Adipose tissue (tissue), 3 donors: ENCODE measurements around the gene CCL14. TPM values are rescaled to one million over a fixed set of nuclear protein-coding genes. Genes with fewer than 3 reads are reported as not detected.
"Not testable (repeated sequence)": the region's sequence is repeated elsewhere in the genome, so short reads cannot be mapped to it uniquely, and the experiment has no call there.

Source experiments
- H3K27ac ChIP-seq: one replicate; pipeline ENCODE4 v1.5.1; 2013; ENCODE audit warnings: low read depth, low read length
- WGBS, 3 donors: extraction: QIAGEN DNeasy Blood & Tissue Kit; methylation state at CpG; one replicate each; pipeline ENCODE4 v1.1.7; 2013; 5-methylcytosine and 5-hydroxymethylcytosine counted together
- polyA plus RNA-seq, 3 donors: library from polyadenylated mRNA; stranded (reverse); fragments of 200-250 nt; gene quantifications; one replicate each; pipeline ENCODE4 v1.2.3, GENCODE V29; 2013
- donor health status: healthy with polysubstance abuse.
- donor health status: Bipolar disorder and iron deficiency.
- donor health status: healthy.

Gene CCL14
- polyA plus RNA-seq, 3 donors, result 30.9 to 170 (median 91.0) TPM

GRCh38 chr17:35963663-35964062 is 22.9 kb downstream of the CCL14 start:
- 80 to 87% (median 82%) methylated on average over 6 of the region's 6 CpGs for WGBS, 3 donors
- H3K27ac ChIP-seq, result no peak overlapping the region

GRCh38 chr17:35953720-35954119 is 32.8 kb downstream of the CCL14 start:
- no peak overlapping the region for H3K27ac ChIP-seq
- WGBS, 3 donors, result 42 to 62% (median 62%) methylated on average over 7 of the region's 7 CpGs

GRCh38 chr17:35949401-35949800 is 37.1 kb downstream of the CCL14 start:
- WGBS, 3 donors, result 63 to 76% (median 76%) methylated on average over 3 of the region's 3 CpGs

GRCh38 chr17:35948092-35948491 is 38.4 kb downstream of the CCL14 start:
- WGBS, 3 donors, result 82 to 90% (median 90%) methylated on average over 7 of the region's 7 CpGs
- H3K27ac ChIP-seq, result no peak overlapping the region

More at GRCh38 chr17:35949401-35949800, 37.1 kb downstream of the CCL14 start:
- no peak overlapping the region for H3K27ac ChIP-seq

GRCh38 chr17:35947156-35947585 is 39.4 kb downstream of the CCL14 start:
- WGBS, 3 donors, result 20 to 23% (median 22%) methylated on average over 12 of the region's 12 CpGs

GRCh38 chr17:35944151-35944550 is 42.4 kb downstream of the CCL14 start:
- WGBS, 3 donors, result 76 to 87% (median 86%) methylated on average over 4 of the region's 4 CpGs

More at GRCh38 chr17:35947156-35947585, 39.4 kb downstream of the CCL14 start:
- no peak overlapping the region for H3K27ac ChIP-seq

GRCh38 chr17:35943537-35943936 is 43.0 kb downstream of the CCL14 start, which contains the start of gene LYZL6:
LYZL6 (minus strand) TSS chr17:35943713; CDS start chr17:35939356, 4,357 bp downstream.
- WGBS, 3 donors, result 52 to 84% (median 81%) methylated on average over 2 of the region's 2 CpGs

More at GRCh38 chr17:35944151-35944550, 42.4 kb downstream of the CCL14 start:
- H3K27ac ChIP-seq, result no peak overlapping the region

GRCh38 chr17:35942588-35943186 is 43.8 kb downstream of the CCL14 start:
- 30 to 62% (median 52%) methylated on average over 9 of the region's 9 CpGs for WGBS, 3 donors

More at GRCh38 chr17:35943537-35943936, 43.0 kb downstream of the CCL14 start, which contains the start of gene LYZL6:
- H3K27ac ChIP-seq, result no peak within 1 kb of the TSS

GRCh38 chr17:35938492-35938891 is 48.0 kb downstream of the CCL14 start:
- H3K27ac ChIP-seq, result not testable (repeated sequence)
- 91 to 95% (median 91%) methylated on average over 3 of the region's 3 CpGs for WGBS, 3 donors

More at GRCh38 chr17:35942588-35943186, 43.8 kb downstream of the CCL14 start:
- H3K27ac ChIP-seq, result no peak overlapping the region

GRCh38 chr17:35936063-35936462 is 50.5 kb downstream of the CCL14 start:
- WGBS, 3 donors, result 89 to 95% (median 92%) methylated on average over 5 of the region's 5 CpGs

GRCh38 chr17:35934760-35935159 is 51.8 kb downstream of the CCL14 start:
- WGBS, 3 donors, result 75 to 88% (median 75%) methylated on average over 10 of the region's 10 CpGs

More at GRCh38 chr17:35936063-35936462, 50.5 kb downstream of the CCL14 start:
- H3K27ac ChIP-seq, result no peak overlapping the region

More at GRCh38 chr17:35934760-35935159, 51.8 kb downstream of the CCL14 start:
- H3K27ac ChIP-seq, result no peak overlapping the region

Other genes with a start within 250 kb of the CCL14 start
- under 1 TPM; 0.22 to 0.46 (median 0.24) TPM for gene GAS2L2, start 233.5 kb downstream of the CCL14 start, polyA plus RNA-seq
- under 1 TPM in 1 of 3 donors, not detected in 2; 0.09 TPM for gene C17orf50, start 225.8 kb downstream of the CCL14 start, polyA plus RNA-seq
- gene MMP28, start 191.1 kb downstream of the CCL14 start, polyA plus RNA-seq, result 10 to 100 TPM in 2 of 3 donors, 1 to 10 TPM in 1; 3.3 to 32.2 (median 18.7) TPM
- gene TAF15, start 177.2 kb downstream of the CCL14 start, polyA plus RNA-seq, result 100 to 1,000 TPM in 1 of 3 donors, 10 to 100 TPM in 2; 68.1 to 123 (median 85.1) TPM
- gene HEATR9, start 117.8 kb downstream of the CCL14 start, polyA plus RNA-seq, result under 1 TPM in 1 of 3 donors, not detected in 2; 0.04 TPM
- gene CCL5, start 106.4 kb downstream of the CCL14 start, polyA plus RNA-seq, result 1 to 10 TPM in 2 of 3 donors, under 1 TPM in 1; 0.74 to 7.4 (median 6.7) TPM
- gene RDM1, start 56.0 kb downstream of the CCL14 start, polyA plus RNA-seq, result not detected
- gene LYZL6, start 43.0 kb downstream of the CCL14 start, polyA plus RNA-seq, result not detected
- gene CCL16, start 5.2 kb downstream of the CCL14 start, polyA plus RNA-seq, result under 1 TPM; 0.09 to 0.45 (median 0.17) TPM
- under 1 TPM in 1 of 3 donors, not detected in 2; 0.07 TPM for gene CCL15, start 14.8 kb upstream of the CCL14 start, polyA plus RNA-seq
- gene CCL23, start 31.2 kb upstream of the CCL14 start, polyA plus RNA-seq, result 1 to 10 TPM in 2 of 3 donors, under 1 TPM in 1; 0.66 to 5.3 (median 2.4) TPM
- 10 to 100 TPM in 1 of 3 donors, 1 to 10 TPM in 2; 1.4 to 12.0 (median 2.4) TPM for gene CCL18, start 77.5 kb upstream of the CCL14 start, polyA plus RNA-seq
- gene CCL3, start 103.4 kb upstream of the CCL14 start, polyA plus RNA-seq, result 1 to 10 TPM in 2 of 3 donors, under 1 TPM in 1; 0.70 to 9.2 (median 5.4) TPM
- gene CCL4, start 117.1 kb upstream of the CCL14 start, polyA plus RNA-seq, result 1 to 10 TPM in 2 of 3 donors, under 1 TPM in 1; 0.84 to 9.4 (median 4.8) TPM
- 1 to 10 TPM in 1 of 3 donors, under 1 TPM in 1, not detected in 1; 0.82 to 1.5 TPM for gene TBC1D3B, start 189.9 kb upstream of the CCL14 start, polyA plus RNA-seq
- gene CCL3L1, start 210.0 kb upstream of the CCL14 start, polyA plus RNA-seq, result under 1 TPM in 1 of 3 donors, not detected in 2; 0.82 TPM
- gene CCL4L2, start 224.3 kb upstream of the CCL14 start, polyA plus RNA-seq, result 1 to 10 TPM in 1 of 3 donors, not detected in 2; 2.1 TPM